Left ventricle myocardium superior (tissue), 1 donor: Measurements from ENCODE around the gene NLRP12. TPM values are rescaled to one million over a fixed set of nuclear protein-coding genes. Genes with fewer than 3 reads are reported as not detected.
"Not testable (repeated sequence)": the region's sequence is repeated elsewhere in the genome, so short reads cannot be mapped to it uniquely, and the experiment has no call there.

Experiments used
- ATAC-seq: fragments of 200-7000 bp; cut with Tn5 transposase; one replicate; pipeline ENCODE4 v1.9.1; 2020; ENCODE audit warnings: mild to moderate bottlenecking, moderate library complexity
- DNase-seq: peaks from one replicate; pipeline ENCODE4 v3.0.0-alpha.2; 2020
- intact Hi-C: fragments of 100-400 bp; cut with micrococcal nuclease; formaldehyde crosslinking; loops from one replicate; pipeline ENCODE4 v1.11.0; 2022
- long read RNA-seq: library from polyadenylated mRNA; unstranded; transcript quantifications from one replicate; pipeline ENCODE4 v2.0.0, GENCODE V29; 2021
- total RNA-seq: library from RNA; stranded (reverse); fragmentation: NEBNext Ultra II Directional; extraction: Animal tissue kit (Norgen Biotek cat#: 25700); gene quantifications from one replicate; pipeline ENCODE4 v1.2.1, GENCODE V29; 2021
- donor health status: DM: no; HTN: yes; CAD: no; lungs with severe emphysema.

The NLRP12 gene, protein sequence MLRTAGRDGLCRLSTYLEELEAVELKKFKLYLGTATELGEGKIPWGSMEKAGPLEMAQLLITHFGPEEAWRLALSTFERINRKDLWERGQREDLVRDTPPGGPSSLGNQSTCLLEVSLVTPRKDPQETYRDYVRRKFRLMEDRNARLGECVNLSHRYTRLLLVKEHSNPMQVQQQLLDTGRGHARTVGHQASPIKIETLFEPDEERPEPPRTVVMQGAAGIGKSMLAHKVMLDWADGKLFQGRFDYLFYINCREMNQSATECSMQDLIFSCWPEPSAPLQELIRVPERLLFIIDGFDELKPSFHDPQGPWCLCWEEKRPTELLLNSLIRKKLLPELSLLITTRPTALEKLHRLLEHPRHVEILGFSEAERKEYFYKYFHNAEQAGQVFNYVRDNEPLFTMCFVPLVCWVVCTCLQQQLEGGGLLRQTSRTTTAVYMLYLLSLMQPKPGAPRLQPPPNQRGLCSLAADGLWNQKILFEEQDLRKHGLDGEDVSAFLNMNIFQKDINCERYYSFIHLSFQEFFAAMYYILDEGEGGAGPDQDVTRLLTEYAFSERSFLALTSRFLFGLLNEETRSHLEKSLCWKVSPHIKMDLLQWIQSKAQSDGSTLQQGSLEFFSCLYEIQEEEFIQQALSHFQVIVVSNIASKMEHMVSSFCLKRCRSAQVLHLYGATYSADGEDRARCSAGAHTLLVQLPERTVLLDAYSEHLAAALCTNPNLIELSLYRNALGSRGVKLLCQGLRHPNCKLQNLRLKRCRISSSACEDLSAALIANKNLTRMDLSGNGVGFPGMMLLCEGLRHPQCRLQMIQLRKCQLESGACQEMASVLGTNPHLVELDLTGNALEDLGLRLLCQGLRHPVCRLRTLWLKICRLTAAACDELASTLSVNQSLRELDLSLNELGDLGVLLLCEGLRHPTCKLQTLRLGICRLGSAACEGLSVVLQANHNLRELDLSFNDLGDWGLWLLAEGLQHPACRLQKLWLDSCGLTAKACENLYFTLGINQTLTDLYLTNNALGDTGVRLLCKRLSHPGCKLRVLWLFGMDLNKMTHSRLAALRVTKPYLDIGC
- total RNA-seq: 0.22 TPM
- long read RNA-seq: 0 reads

- ATAC-seq (peak; percentile 76), DNase-seq (peak; percentile 34)
- intact Hi-C loops: no loop called here
These were observed at the start of gene NLRP12 for GRCh38 chr19:53824134-53824611. Gene NLRP12 (minus strand): TSS chr19:53824314. CDS start chr19:53824174, 140 bp downstream.

- intact Hi-C loops: no loop called here
- no peak for DNase-seq
- ATAC-seq: no peak
These were observed 48.6 kb upstream of the NLRP12 start for GRCh38 chr19:53872762-53873161.

- no peak for ATAC-seq
- no peak for DNase-seq
- intact Hi-C loops: no loop called here
These were observed 47.3 kb upstream of the NLRP12 start for GRCh38 chr19:53871454-53871853.

GRCh38 chr19:53870485-53870844 is 46.4 kb upstream of the NLRP12 start:
- DNase-seq (no peak), ATAC-seq (no peak)
- intact Hi-C loops: no loop called here

DNA sequence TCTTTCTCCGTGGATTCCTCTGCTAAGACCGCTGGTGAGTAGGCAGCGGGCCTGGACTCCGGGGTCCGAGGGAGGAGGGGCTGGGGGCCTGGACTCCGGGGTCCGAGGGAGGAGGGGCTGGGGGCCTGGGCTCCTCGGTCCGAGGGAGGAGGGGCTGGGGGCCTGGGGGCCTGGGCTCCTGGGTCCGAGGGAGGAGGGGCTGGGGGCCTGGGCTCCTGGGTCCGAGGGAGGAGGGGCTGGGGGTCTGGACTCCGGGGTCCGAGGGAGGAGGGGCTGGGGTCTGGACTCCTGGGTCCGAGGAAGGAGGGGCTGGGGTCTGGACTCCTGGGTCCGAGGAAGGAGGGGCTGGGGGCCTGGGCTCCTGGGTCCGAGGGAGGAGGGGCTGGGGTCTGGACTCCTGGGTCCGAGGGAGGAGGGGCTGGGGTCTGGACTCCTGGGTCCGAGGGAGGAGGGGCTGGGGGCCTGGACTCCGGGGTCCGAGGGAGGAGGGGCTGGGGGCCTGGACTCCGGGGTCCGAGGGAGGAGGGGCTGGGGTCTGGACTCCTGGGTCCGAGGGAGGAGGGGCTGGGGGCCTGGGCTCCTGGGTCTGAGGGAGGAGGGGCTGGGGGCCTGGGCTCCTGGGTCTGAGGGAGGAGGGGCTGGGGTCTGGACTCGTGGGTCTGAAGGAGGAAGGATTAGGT is 45.8 kb upstream of the NLRP12 start:
- intact Hi-C loops, ATAC-seq, DNase-seq: not testable (repeated sequence)

GRCh38 chr19:53868892-53869804 is 45.0 kb upstream of the NLRP12 start:
- ATAC-seq (peak; percentile 69), DNase-seq (peak; percentile 96)
- intact Hi-C loops: no loop called here

- ATAC-seq: peak; percentile 25
- DNase-seq: peak; percentile 74
- intact Hi-C loops: no loop called here
These were observed 44.2 kb upstream of the NLRP12 start for GRCh38 chr19:53868091-53868891.

- peak; percentile 81 for ATAC-seq
- intact Hi-C loops: no loop called here
- peak; percentile 99 for DNase-seq
These were observed 43.3 kb upstream of the NLRP12 start, which contains the start of gene MYADM for GRCh38 chr19:53867225-53868090. Gene MYADM (plus strand): TSS chr19:53867883. CDS start chr19:53873530, 5,647 bp downstream.

- no peak for ATAC-seq
- peak; percentile 44 for DNase-seq
- intact Hi-C loops: no loop called here
These were observed 42.7 kb upstream of the NLRP12 start for GRCh38 chr19:53866865-53867224.

- intact Hi-C loops: no loop called here
- DNase-seq (peak; percentile 93), ATAC-seq (peak; percentile 60)
These were observed 42.1 kb upstream of the NLRP12 start for GRCh38 chr19:53865918-53866864.

DNA sequence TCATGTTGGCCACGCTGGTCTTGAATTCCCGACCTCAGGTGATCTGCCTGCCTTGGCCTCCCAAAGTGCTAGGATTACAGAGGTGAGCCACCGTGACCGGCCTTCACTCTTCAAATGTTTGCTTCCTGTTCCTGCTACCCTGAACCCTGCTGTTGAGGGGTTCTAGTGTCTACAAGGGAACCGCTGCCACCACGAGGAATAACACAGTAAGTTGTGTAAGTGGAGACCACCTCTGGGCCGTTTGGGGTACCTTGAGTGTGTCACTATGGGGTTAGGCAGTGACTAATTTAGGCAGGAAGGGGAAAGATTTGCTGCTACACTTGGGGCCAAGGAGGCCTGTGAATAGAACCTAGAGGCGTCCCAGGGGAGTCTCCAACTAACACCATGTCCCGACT is 41.4 kb upstream of the NLRP12 start:
- no peak for ATAC-seq

GRCh38 chr19:53864308-53864836 is 40.3 kb upstream of the NLRP12 start:
- no peak for DNase-seq

More for the DNA sequence above, 41.4 kb upstream of the NLRP12 start:
- DNase-seq: no peak
- intact Hi-C loops: no loop called here

GRCh38 chr19:53853707-53854106 is 29.6 kb upstream of the NLRP12 start:
- intact Hi-C loops: no loop called here
- no peak for DNase-seq
- ATAC-seq: no peak

More at GRCh38 chr19:53864308-53864836, 40.3 kb upstream of the NLRP12 start:
- intact Hi-C loops: no loop called here
- ATAC-seq: no peak

DNA sequence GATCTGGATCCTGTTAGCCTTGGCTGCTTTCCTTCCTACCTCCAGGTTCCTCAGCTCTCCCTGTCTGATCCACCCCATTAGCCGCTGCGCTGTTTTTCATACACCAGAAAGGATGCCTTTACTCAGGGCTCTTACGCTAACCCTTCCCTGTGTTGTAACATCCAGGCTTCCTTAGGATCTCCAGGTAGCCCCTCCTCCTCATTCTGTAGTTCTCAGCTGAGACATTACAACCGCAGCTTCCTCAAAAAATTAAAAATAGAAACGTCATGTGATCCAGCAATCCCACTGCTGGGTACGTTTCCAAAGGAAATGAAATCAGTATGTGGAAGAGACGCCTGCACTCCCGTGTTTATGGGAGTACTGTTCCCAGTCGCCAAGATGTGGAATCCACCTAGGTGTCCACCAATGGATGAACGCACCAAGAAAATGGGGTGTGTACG is 25.1 kb upstream of the NLRP12 start:
- ATAC-seq (peak; percentile 60), DNase-seq (no peak)
- intact Hi-C loops: loop anchor here (10.0 kb wide), 1 partner anchor 176 kb away; no protein-coding TSS in a partner anchor

- ATAC-seq (no peak), DNase-seq (no peak)
- intact Hi-C loops: loop anchor here (10.0 kb wide), 1 partner anchor 177 kb away; no protein-coding TSS in a partner anchor
These were observed 23.4 kb upstream of the NLRP12 start for GRCh38 chr19:53847555-53847954.
